ENCODE measurements around the gene CZIB.
A peak's percentile ranks its signal among the peaks of the same experiment; 100 is the strongest.

The CZIB gene

DNA sequence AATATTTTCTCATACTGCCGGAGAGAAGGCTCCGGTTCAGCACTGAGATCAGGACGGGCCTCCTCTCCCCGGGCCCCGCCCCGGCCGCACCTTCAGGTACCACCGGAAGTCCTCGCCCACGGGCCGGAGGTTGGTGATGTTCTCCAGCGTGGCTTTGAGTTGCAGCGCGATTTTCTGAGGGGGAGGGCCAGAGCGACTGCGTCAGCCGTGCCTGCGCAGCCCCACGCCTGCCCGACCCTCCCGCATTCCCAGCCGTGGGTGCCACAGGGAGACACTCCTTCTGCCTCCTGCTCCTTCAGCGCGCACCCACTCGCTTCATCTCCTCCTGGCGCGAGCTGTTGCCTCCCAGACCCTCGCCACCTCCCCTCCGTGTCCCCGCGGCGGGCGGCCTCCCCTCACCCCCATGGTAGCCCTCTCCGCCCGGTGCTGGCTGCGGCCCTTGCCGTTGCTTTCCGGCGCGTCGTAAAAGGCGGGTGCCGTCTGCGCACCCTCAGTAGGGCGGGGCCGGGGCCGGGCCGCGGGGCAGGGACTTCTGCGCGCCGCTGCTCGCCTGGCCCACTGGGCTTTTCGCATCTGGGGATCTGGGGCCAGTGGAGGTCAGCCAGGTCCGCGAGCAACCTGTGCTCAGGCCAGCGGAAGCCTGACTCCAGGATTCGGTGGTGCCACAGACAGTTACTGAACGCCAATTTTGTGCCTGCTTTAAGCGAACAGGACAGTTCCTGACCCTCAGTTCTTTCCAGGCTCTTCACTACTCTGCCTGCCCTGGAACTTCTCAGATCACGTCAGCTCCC lies at the start of gene CZIB:
CZIB (minus strand) TSS at position 464 of the 791 bp plus-strand sequence; CDS start at position 405, 59 bp downstream.
- DNase-seq = peak; percentile 81

DNA sequence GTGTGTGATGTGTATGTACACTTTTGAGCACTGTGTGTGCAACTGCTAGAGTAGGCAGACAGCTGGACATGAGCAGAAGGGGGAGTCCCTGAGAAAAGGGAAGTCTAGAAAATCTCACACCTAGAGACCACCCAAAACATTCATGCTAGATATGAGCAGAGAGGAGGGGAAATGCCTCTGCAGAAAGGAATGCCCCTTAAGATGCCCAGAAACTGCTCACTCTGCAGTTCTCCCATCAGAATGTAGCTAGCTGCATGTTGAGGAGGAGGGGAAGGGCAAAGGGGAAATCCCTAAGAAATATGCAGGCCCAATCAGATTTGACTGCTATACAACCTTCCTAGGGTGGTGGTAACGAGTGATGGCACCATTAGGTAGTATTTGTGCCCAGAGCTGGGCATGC lies 49.7 kb upstream of the CZIB start:
- no peak for DNase-seq

DNA sequence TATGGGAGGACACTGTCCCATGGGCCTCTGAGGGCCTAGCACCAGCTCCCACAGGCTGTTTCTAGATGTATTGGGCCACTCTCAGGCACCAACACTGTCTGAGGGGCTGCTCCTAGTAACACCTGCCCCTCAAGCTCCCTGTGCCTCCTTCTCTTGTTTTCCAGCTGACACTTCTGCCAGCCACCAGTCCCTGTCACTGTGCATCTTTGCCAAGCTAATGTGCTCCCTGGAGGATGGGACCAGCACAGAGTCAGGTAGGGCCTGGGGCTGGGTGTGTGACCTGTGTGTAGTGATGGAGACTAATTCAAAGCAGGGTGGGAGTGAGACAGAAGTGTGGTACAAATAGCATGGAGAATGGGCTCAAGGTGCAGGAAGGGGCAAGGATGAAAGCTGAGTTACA lies 47.3 kb upstream of the CZIB start:
- no peak for DNase-seq

DNA sequence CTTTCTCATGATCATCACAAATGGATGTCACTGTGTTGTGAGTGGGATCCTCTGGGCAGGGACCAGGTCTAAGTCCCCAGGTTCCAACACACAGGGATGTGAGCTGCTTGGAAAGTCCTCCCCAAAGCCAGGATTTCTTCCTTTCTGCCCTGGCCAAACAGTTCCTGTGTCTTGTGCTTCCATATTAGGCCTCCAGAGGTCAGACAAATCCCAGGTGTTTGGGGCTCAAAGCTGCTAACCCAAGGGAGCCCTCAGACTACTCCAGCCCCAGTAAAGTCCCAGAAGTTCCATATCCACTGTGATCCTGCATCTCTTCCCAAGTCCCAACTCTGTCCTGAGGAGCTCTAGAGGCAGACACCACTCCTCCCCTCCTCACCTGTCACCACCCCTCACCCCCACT lies 45.6 kb upstream of the CZIB start:
- DNase-seq = no peak

DNA sequence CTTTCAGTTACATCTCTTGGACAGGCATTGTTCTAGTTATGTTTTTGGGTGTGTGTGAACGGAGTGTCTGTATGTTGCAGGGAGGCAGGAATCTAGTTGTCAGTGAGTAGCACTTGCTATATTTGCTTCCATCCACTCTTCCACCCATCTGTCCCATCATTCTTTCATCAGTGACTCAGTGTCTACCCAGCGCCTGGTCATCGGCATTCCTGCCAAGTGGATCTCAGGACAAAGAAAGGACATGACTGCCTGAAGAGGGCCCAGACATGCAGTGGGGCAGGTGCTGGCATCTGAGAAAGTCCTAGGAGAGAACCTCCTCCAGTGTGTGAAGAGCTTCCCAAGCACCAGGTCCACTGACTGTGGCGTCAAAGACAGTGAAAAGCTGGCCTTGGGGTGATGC lies 45.1 kb upstream of the CZIB start:
- no peak for DNase-seq

DNA sequence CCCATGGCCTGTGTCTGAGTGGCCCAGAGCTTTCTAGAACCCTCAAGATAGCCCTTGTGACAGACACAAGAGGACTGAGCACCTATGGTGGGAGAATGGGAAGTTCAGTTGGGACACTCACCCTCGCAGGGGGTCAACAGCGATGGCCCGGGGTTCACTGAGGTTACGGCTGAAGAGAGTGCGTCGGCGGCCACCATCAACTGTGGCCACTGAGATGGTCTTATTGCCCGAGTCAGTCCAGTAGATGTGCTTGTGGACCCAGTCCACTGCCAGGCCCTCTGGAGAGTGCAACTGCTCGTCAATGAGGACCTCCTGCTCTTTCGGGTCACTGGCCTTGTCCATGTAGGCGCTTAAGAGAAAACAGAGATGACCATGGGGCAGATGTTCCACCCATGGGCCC lies 43.6 kb upstream of the CZIB start:
- no peak for DNase-seq

DNA sequence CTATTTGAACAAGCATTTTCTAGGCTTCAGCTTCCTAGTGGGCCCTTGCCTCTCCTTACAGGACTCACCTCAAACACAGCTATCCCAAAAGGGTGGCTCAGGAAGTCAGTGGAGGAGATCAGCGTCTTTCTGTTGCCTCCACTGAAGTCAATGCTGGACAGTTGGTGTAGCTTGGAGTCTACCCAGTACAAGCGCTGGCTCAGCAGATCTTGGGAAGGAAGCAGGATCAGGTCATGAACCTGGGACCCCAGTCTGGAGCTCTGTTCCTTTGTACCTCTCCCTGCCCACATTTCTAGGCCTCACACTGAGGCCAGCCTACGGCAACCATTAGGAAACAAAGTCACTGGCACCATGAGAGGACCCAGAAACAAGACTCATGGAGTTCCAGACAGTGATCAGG lies 41.6 kb upstream of the CZIB start:
- no peak for DNase-seq

DNA sequence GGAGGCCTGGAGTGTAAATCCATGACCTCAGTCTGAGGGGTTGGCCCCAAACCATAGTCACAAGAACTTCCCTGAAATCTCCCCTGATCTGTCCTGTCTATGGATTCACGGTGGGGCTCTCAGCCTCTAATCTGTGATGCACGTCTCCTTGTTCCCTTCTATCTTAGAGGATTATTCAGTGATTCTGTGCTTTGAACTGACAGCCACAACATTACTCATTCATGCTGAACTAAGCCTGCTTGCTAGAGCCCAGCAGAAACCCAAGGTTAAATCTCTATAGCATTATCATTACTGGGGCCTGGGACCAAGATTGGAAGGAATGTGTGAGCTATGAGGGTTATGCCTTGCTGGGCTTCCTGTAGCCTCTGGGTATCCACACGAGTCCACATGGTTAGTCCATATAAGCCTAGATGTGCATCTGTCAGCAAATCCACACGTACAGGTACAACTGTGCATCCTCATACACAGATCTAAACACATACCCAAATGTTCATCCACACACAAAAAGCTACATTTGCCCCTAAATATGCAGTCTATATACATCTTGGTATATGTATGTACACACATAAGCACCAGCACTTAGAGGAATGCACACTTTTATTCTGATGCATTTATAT lies 40.3 kb upstream of the CZIB start:
- DNase-seq = no peak

DNA sequence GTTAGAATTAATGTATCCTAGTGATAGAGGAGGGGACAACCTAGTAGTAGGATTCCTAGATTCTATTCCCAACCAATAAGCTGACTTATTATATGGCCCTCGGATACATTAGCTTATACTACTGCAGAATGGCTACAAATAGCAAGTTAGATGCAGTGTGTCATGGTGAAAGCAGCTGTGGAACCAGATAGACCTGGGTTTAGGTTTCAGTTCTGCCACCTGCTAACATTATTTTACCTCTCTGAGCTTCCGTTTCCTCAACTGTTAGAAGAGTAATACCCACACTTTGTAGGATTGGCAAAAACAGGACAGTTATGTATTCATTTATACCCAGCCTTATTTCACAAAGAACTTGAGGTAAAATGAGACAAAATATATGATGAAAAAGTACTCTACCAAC lies 39.5 kb upstream of the CZIB start:
- DNase-seq = no peak

DNA sequence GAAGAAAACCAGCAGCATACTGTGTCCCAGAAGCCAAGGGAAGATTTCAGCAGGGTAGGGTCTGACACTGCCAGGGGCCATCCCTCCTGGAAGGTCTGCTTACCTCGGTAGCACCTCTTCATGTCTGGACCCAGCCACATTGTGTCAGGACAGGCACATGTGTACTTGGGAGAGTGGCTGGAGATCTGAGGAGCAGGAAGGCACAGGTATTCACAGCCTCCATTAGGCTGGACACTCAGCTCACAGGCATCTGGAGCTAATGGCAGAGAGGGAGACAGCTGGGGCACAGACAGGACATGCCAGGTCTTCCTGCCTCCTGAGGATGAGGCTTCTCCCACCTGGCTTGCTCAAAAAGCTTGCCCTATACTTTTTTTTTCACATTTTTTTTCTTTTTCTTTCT lies 37.8 kb upstream of the CZIB start:
- DNase-seq = no peak

DNA sequence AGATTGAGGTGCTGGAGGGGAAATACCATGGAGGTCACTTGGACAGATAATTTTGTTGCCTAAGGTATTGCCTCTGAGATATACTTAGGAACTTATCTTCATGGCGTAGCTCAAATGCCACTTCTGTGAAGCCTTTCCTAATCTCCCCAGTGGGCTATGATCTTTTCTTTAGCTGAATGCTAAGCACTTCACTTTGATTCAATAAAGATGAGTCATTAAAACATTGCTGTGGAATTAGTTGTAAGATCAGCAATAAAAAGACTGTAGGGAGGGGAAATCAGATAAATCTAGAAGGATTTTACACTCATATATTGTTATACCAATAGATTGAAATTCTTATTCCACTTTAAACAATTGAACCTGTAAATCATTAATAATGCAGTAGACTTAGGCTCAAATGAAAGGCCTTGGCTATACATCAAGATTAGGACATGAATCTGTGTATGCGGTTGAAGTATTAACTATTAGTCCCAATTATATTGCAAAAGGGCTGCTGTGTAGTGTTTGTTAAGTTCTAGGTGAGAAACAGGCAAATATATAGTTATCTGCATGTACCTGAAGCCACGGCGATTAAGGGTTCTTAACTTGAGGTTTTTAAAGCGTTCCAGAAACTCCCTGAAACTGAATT lies 37.1 kb upstream of the CZIB start:
- no peak for DNase-seq

DNA sequence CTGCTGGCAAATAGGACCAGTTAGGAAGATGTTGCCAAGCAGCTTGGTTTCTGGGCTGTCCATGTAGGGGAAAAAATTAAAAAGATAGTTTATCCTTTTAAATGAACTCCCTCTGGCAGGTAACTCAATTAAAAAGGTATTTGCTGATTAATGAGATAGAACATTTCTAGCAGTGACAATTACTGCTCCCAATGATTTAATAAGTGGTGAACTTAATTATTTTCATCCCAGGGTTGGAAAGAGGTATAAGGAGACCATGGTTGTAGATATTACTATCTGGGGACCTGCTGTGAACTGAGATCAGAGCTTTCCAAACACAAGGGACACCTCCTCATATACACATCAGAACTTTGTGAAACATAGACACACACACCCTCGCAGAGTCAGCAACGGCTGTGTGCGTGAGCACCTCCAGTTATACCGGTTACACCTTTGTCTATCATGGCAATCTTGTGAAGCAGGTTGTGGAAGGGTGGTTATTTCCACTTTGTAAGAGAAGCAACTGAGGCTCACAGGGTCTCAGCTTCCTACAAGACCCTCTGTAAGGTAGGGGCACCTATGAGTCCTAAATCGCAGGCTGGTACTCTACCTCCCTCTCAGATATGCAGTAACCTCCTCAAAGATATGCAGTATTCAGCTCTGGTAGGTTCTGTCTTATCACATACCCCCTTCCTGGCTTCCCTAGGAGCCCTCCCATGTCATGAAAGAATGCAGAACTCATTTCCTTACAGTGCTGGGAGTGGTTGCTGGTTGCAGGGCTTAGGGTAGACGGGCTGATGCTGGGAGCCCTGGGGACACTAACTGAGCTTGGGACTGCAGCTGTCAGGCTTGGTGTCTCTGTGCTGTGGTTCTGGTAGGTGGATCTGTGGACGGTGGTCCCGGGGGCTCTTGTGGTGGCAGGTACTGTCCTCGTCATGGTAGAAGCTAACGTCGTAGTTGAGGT lies 36.3 kb upstream of the CZIB start:
- DNase-seq = no peak

DNA sequence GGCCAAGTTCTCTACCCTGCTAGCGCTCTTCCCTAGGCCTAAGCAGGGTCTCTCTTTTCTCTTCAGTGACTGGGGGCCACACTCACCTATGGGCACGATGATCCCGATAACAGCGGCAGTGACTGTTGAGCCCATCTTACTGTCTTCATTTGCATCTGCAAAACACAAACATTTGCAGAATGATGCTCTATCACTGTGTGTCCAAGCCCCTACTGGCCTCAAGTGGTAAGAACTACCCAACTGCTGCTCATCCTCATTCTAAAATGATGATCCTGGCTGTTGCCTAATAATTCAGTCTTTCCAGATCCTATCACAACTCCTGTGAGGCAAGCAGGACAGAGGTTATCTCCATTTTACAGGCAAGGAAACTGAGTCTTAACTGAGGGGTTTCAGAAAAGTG lies 34.6 kb upstream of the CZIB start:
- no peak for DNase-seq

DNA sequence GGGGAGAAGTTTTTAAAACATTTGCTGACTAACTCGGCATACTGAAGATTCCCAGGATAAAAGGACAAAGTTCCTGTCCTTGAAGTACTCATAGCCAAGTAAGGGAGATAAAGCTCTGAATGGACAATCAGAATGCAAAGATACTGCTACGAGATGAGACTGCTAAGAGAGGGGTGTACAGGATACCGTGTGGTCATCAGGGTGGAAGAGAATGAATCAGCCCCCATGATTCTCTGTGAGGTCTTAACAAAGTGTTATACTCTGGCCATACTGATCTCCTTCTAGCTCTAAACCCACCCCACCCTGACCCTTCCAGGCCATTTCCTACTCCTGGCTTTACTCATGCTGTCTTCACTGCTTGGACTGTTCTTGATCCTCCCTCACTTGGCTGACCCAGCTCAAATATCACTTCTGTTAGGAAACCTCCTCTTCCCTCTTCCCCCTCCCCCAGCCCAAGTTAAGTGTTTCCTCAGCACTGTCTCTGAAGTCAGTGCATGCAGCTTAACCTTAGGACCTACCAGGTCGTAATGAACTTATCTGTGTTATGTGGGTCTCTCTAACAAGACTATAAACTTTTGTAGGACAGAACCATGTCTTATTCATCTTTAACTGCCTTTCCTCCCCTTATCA lies 33.7 kb upstream of the CZIB start:
- no peak for DNase-seq

DNA sequence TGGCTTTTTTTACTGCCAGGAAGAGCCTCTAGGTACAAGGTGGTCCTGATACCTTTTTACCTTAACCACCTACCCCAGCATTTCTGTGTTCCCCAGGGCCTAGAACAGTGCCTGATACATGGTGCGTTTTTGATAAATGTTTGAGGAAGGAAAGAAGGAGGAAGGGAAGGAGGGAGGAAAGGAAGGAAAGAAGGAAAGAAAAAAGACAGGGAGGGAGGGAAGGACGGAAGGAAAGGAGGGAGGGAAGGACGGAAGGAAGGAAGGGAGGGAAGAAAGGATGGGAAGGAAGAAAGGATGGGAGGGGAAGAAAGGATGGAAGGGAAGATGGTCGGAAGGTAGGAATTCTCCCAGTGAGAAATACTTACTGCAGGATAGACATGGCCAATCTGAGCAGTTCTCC lies 29.9 kb upstream of the CZIB start:
- no peak for DNase-seq

DNA sequence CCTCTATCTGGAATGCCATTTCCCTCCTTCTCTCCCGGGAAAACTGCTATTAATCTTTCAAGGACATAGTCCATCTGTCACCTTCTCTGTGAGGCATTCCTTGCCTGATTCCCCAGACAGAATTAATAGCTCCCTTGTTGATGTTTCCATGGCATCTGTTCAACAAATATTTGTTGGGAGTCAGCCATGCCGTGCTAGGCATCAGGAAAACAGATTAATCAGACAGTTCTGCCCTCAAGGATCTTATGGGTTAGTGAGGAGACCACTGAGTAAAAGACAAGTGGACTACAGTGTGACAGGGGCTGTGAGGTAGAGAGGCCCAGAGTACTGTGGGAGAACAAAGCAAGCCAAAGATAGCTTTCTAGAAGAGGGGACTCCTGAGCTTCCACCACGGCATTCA lies 29.3 kb upstream of the CZIB start:
- no peak for DNase-seq

DNA sequence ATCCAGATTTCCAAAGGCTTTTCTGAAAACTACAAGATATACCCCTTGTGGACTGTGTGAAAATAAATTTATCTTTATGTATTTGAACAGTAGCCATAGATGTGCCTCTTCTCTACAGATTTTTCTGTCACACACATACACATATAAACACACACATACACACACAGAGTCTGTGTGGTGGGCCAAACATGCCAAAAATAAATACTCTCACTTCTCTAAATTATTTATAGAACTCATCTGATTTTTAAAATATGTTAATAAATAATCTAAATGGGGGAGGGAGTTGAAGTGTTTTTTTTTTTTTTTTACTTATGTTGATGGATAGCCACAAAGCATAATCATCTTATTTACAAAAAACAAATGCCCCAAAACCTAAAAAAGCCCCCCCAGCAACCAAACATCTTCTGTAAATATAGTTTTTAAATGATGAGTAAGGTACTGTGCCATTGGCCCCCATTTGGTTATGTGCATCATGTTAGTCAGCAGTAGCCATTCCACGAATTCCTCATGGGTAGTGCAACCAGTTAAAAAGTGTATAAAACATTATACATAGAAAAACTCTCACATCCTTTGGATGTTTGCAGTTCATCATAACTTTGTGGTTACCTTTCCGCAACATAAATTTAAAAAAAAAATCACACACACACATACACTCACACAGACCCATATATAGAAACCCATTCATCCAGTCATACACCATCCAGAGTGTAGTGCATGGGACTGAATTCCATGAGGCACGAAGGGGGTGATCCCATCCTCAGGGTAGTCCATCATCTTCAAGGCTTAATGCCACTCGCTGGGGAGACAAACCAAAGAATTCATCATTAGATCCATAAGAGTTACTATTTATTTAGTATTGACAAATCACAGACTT lies 26.1 kb upstream of the CZIB start:
- DNase-seq = no peak

DNA sequence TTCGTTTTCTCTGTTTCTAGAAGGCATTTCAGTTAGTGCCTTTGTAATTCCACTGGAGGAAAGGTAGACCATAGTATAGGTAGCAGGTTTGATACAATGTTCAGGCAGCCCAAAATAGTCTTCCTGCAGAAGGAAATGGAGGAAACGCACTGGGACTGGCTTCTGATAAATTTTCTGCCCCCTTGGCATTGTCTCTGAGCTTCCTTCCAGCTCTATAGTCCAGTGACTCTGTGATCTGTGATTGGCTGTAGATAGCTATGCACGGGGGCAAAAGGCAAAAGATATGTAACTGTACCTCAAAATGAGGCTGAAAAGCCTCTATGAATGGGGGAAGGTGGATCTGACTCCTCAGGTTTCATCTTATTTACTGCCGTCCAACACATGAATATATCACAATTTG lies 23.7 kb upstream of the CZIB start:
- DNase-seq = no peak

DNA sequence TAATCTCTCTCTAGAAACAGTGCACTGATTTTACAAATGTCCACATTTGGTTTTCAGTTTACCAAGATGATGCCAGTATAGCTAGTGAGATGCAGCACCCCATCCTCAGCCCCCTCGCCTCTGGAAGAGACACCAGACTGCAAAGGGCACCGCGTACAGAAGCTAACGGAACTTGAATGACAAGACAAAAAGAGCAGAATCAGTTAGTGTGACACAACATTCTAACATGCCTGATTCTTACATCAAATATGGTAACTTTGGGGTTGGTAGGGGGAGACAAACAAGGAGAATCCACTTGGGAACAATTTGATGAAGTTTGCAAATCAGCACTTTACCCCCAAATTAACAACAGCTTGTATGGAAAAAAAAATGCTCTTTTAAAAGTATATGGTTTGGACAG lies 21.9 kb upstream of the CZIB start:
- no peak for DNase-seq

DNA sequence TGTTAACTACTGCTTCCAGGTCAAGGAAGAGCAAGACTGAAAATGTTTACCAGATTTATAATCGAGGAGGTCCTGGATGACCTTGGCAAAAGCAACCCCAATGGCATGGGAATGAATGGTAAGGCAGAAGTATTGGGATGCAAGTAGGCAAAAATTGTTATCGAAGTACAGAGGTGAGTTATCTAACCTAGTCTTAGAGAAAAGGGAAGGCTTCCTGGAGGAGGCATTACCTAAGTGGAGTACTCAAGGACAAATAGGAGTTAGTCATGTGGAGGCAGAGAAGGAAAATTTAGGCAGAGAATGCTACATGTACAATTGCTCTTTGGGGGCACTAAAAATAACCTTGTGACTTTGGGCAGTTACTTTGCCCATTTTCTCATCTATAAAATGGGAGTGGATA lies 21.4 kb upstream of the CZIB start:
- no peak for DNase-seq

Measured in NCI-H1092 (cell line).